IMR-90 (cell line): ENCODE measurements around the gene EIF3L.

Experiments used
- BHLHE40 ChIP-seq: fragments of 150-350 bp; IDR thresholded peaks from 2 replicates; pipeline ENCODE4 v1.6.1; 2016; ENCODE audit warnings: mild to moderate bottlenecking, low read depth, low read length
- CEBPB ChIP-seq: IDR thresholded peaks from 2 replicates; pipeline ENCODE4 v1.6.1; 2012; ENCODE audit warnings: low read depth, low read length, improper control_type of control experiment
- CHD1 ChIP-seq: IDR thresholded peaks from 2 replicates; pipeline ENCODE4 v1.6.1; 2012; ENCODE audit warnings: low read depth, low read length, improper control_type of control experiment
- FOS ChIP-seq: fragments of 150-350 bp; IDR thresholded peaks from 2 replicates; pipeline ENCODE4 v1.6.1; 2016; ENCODE audit warnings: low read depth, low read length
- MAFK ChIP-seq: IDR thresholded peaks from 2 replicates; pipeline ENCODE4 v1.6.1; 2012; ENCODE audit warnings: low read depth, low read length, improper control_type of control experiment
- MAZ ChIP-seq: IDR thresholded peaks from 2 replicates; pipeline ENCODE4 v1.6.1; 2012; ENCODE audit warnings: low read depth, mild to moderate bottlenecking, low read length, improper control_type of control experiment, moderate library complexity, borderline replicate concordance
- MXI1 ChIP-seq: IDR thresholded peaks from 2 replicates; pipeline ENCODE4 v1.6.1; 2012; ENCODE audit warnings: low read depth, mild to moderate bottlenecking, low read length, moderate library complexity, borderline replicate concordance
- POLR2A ChIP-seq: IDR thresholded peaks from 2 replicates; pipeline ENCODE4 v1.6.1; 2012; ENCODE audit warnings: mild to moderate bottlenecking, low read depth, low read length
- RAD21 ChIP-seq: IDR thresholded peaks from 2 replicates; pipeline ENCODE4 v1.6.1; 2012; ENCODE audit warnings: low read length, improper control_type of control experiment
- RCOR1 ChIP-seq: IDR thresholded peaks from 2 replicates; pipeline ENCODE4 v1.6.1; 2012; ENCODE audit warnings: mild to moderate bottlenecking, low read length, improper control_type of control experiment; ENCODE audit not compliant: insufficient replicate concordance
- RFX5 ChIP-seq: IDR thresholded peaks from 2 replicates; pipeline ENCODE4 v1.8.0; 2012; ENCODE audit warnings: low read depth, mild to moderate bottlenecking, low read length, moderate library complexity
- SMC3 ChIP-seq: fragments of 150-350 bp; IDR thresholded peaks from 2 replicates; pipeline ENCODE4 v1.6.1; 2016; ENCODE audit warnings: low read depth, mild to moderate bottlenecking, antibody characterized with exemption, low read length, moderate library complexity
- TF ChIP-seq, protein P1 (sequence below): conservative IDR thresholded peaks from 2 replicates; pipeline ENCODE4 v1.5.1; 2012; ENCODE audit warnings: mild to moderate bottlenecking, low read depth, low read length, improper control_type of control experiment
- TF ChIP-seq, protein P2 (sequence below): fragments of 150-350 bp; IDR thresholded peaks from 2 replicates; pipeline ENCODE4 v1.6.1; 2016; ENCODE audit warnings: low read depth, mild to moderate bottlenecking, low read length, moderate library complexity, borderline replicate concordance

DNA sequence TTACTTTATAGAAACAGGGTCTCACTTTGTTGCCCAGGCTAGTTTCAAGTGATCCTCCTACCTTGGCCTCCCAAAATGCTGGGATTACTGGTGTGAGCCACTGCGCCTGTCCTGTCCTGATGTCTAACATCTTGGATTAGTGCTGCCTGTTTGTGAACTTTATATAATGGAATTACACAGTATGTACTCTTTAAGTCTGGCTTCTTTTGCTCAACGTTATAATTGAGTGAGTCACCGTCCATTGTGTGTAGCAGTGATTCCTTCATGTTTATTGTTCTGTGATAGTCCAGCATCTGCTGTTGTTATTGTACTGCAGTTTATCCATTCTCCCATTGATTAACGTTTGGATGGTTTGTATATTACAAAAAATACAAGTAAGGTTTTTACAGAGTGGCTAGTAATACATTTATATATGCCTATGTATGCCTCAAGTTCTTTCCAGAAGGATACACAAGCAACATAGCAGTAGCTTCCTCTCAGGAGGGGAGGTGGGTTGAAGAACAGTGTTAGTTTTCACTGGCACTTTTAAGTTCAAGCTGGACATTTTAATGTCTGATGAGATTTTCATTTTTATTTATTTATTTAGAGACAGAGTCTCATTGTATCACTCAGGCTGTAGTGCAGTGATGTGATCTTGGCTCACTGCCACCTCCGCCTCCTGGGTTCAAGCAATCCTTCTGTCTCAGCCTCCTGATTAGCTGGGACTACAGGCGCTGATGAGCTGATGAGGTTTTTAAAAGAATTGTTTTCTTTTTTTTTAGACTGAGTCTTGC is 31.6 kb downstream of the EIF3L start:
- TF ChIP-seq, protein P1, sequence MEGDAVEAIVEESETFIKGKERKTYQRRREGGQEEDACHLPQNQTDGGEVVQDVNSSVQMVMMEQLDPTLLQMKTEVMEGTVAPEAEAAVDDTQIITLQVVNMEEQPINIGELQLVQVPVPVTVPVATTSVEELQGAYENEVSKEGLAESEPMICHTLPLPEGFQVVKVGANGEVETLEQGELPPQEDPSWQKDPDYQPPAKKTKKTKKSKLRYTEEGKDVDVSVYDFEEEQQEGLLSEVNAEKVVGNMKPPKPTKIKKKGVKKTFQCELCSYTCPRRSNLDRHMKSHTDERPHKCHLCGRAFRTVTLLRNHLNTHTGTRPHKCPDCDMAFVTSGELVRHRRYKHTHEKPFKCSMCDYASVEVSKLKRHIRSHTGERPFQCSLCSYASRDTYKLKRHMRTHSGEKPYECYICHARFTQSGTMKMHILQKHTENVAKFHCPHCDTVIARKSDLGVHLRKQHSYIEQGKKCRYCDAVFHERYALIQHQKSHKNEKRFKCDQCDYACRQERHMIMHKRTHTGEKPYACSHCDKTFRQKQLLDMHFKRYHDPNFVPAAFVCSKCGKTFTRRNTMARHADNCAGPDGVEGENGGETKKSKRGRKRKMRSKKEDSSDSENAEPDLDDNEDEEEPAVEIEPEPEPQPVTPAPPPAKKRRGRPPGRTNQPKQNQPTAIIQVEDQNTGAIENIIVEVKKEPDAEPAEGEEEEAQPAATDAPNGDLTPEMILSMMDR, result no peak
- TF ChIP-seq MAZ, result no peak
- TF ChIP-seq RFX5, result no peak
- TF ChIP-seq BHLHE40, result no peak
- no peak for TF ChIP-seq RAD21
- TF ChIP-seq MXI1, result no peak
- TF ChIP-seq POLR2A, result no peak
- TF ChIP-seq, protein P2, sequence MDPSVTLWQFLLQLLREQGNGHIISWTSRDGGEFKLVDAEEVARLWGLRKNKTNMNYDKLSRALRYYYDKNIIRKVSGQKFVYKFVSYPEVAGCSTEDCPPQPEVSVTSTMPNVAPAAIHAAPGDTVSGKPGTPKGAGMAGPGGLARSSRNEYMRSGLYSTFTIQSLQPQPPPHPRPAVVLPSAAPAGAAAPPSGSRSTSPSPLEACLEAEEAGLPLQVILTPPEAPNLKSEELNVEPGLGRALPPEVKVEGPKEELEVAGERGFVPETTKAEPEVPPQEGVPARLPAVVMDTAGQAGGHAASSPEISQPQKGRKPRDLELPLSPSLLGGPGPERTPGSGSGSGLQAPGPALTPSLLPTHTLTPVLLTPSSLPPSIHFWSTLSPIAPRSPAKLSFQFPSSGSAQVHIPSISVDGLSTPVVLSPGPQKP, result no peak
- TF ChIP-seq MAFK, result no peak
- TF ChIP-seq SMC3, result no peak
- no peak for TF ChIP-seq RCOR1
- TF ChIP-seq FOS, result peak; percentile 77
- peak; percentile 55; the same call in 1 of the 2 replicates for TF ChIP-seq CEBPB
- no peak for TF ChIP-seq CHD1
